HEK293 (cell line): ENCODE results near the gene AP2A1.
A peak's percentile ranks its signal among the peaks of the same experiment; 100 is the strongest.

Experiments
- HOXC10 ChIP-seq: sonication (generic); formaldehyde crosslinking; IDR thresholded peaks from 2 replicates; pipeline ENCODE4 v1.8.1; 2023; ENCODE audit warnings: mild to moderate bottlenecking, missing genetic modification reagents
- HOXD13 ChIP-seq: sonication (generic); formaldehyde crosslinking; IDR thresholded peaks from 2 replicates; pipeline ENCODE4 v1.8.0; 2022; ENCODE audit warnings: missing genetic modification reagents, borderline replicate concordance
- SCRT2 ChIP-seq: fragments of 450-650 bp; formaldehyde crosslinking; IDR thresholded peaks from 2 replicates; pipeline ENCODE4 v1.5.1; 2016; ENCODE audit warnings: missing biosample characterization, missing genetic modification characterization
- SP7 ChIP-seq: fragments of 450-650 bp; formaldehyde crosslinking; IDR thresholded peaks from 2 replicates; pipeline ENCODE4 v1.5.1; 2016; ENCODE audit warnings: missing biosample characterization, missing genetic modification characterization
- ZNF133 ChIP-seq: fragments of 450-650 bp; formaldehyde crosslinking; IDR thresholded peaks from 2 replicates; pipeline ENCODE4 v1.5.1; 2016; ENCODE audit warnings: missing biosample characterization, missing genetic modification characterization
- ZNF302 ChIP-seq: fragments of 450-650 bp; formaldehyde crosslinking; IDR thresholded peaks from 2 replicates; pipeline ENCODE4 v1.5.1; 2016; ENCODE audit warnings: missing biosample characterization, missing genetic modification characterization, low read depth
- ZNF341 ChIP-seq: fragments of 450-650 bp; formaldehyde crosslinking; IDR thresholded peaks from 2 replicates; pipeline ENCODE4; 2016; ENCODE audit warnings: low read depth, missing biosample characterization, missing genetic modification characterization
- ZNF426 ChIP-seq: fragments of 450-650 bp; formaldehyde crosslinking; IDR thresholded peaks from 2 replicates; pipeline ENCODE4 v1.5.1; 2017; ENCODE audit warnings: missing biosample characterization, missing genetic modification characterization, mild to moderate bottlenecking, inconsistent platforms, moderate library complexity
- ZNF514 ChIP-seq: fragments of 450-650 bp; formaldehyde crosslinking; IDR thresholded peaks from 2 replicates; pipeline ENCODE4 v1.5.1; 2016; ENCODE audit warnings: missing biosample characterization, missing genetic modification characterization
- ZNF555 ChIP-seq: fragments of 450-650 bp; formaldehyde crosslinking; conservative IDR thresholded peaks from 2 replicates; pipeline ENCODE4 v1.5.1; 2017; ENCODE audit warnings: missing biosample characterization, mild to moderate bottlenecking, missing genetic modification characterization, inconsistent platforms
- ZNF660 ChIP-seq: fragments of 450-650 bp; IDR thresholded peaks from 2 replicates; pipeline ENCODE4 v1.5.1; 2018; ENCODE audit warnings: missing biosample characterization, mild to moderate bottlenecking, missing genetic modification characterization
- ZXDB ChIP-seq: fragments of 450-650 bp; formaldehyde crosslinking; IDR thresholded peaks from 2 replicates; pipeline ENCODE4 v1.5.1; 2016; ENCODE audit warnings: missing biosample characterization, missing genetic modification characterization
- TF ChIP-seq, protein P1 (sequence below): fragments of 450-650 bp; formaldehyde crosslinking; IDR thresholded peaks from 2 replicates; pipeline ENCODE4 v1.5.1; 2016; ENCODE audit warnings: missing biosample characterization, missing genetic modification characterization
- TF ChIP-seq, protein P2 (sequence below): fragments of 450-650 bp; formaldehyde crosslinking; IDR thresholded peaks from 2 replicates; pipeline ENCODE4 v1.5.1; 2017; ENCODE audit warnings: missing biosample characterization, missing genetic modification characterization
- TF ChIP-seq, protein P3 (sequence below): fragments of 450-650 bp; formaldehyde crosslinking; IDR thresholded peaks from 2 replicates; pipeline ENCODE4 v1.5.1; 2016; ENCODE audit warnings: missing biosample characterization, missing genetic modification characterization
- TF ChIP-seq, protein P4 (sequence below): fragments of 450-650 bp; formaldehyde crosslinking; IDR thresholded peaks from 2 replicates; pipeline ENCODE4 v1.5.1; 2016; ENCODE audit warnings: missing biosample characterization, missing genetic modification characterization
- TF ChIP-seq, protein P5 (sequence below): fragments of 450-650 bp; formaldehyde crosslinking; IDR thresholded peaks from 2 replicates; pipeline ENCODE4 v1.5.1; 2016; ENCODE audit warnings: missing biosample characterization, missing genetic modification characterization
- TF ChIP-seq, protein P6 (sequence below): fragments of 450-650 bp; formaldehyde crosslinking; IDR thresholded peaks from 2 replicates; pipeline ENCODE4; 2016; ENCODE audit warnings: missing biosample characterization, missing genetic modification characterization
- TF ChIP-seq, protein P7 (sequence below): fragments of 450-650 bp; formaldehyde crosslinking; conservative IDR thresholded peaks from 2 replicates; pipeline ENCODE4 v1.5.1; 2016; ENCODE audit warnings: low read depth, missing biosample characterization, missing genetic modification characterization
- TF ChIP-seq, protein P8 (sequence below): fragments of 450-650 bp; formaldehyde crosslinking; IDR thresholded peaks from 2 replicates; pipeline ENCODE4 v1.5.1; 2016; ENCODE audit warnings: missing biosample characterization, missing genetic modification characterization
- TF ChIP-seq, protein P9 (sequence below): fragments of 450-650 bp; formaldehyde crosslinking; IDR thresholded peaks from 2 replicates; pipeline ENCODE4 v1.5.1; 2016; ENCODE audit warnings: missing biosample characterization, missing genetic modification characterization

Gene AP2A1

DNA sequence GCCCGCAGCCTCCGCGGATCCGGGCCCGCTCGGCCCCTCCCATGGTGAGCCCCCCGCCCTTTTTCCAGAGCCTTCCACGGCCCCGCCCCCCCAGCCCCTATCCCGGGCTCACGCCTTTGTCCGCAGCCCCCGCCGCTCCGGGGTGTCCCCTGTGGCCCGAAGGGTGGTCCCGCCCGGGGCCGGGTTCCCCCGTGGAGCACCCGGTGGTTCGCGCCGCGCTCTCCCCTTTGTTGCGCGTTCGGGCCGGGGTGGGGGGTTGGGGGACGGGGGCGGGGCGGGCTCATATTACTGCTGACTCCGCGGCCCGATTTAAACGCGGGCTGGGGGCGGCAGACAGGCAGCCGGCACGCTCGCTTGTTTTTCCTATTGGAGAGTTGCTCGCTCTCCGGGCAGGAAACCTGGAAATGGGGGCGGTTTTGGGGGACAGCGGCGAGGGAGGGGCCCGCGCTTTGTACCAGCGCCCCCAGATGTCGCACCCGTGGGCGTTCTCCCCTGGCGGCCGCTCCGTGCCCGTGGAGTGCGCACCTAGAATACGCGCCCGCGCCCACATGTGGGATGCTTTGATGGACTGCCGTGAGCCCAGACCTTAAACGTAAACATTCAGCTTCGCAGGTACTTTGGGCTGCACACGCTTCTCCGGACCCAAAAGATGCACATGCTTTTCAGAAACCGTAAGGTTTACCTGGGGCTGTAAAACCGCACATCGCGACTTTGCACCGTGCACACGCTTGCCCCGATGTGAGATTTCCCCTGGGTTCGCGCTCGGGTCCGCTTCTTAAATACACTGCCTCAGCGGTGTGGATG lies 84.9 kb downstream of the AP2A1 start (continued):
- TF ChIP-seq HOXD13 (CRISPR knock-in tag): no peak
- TF ChIP-seq, protein P1, sequence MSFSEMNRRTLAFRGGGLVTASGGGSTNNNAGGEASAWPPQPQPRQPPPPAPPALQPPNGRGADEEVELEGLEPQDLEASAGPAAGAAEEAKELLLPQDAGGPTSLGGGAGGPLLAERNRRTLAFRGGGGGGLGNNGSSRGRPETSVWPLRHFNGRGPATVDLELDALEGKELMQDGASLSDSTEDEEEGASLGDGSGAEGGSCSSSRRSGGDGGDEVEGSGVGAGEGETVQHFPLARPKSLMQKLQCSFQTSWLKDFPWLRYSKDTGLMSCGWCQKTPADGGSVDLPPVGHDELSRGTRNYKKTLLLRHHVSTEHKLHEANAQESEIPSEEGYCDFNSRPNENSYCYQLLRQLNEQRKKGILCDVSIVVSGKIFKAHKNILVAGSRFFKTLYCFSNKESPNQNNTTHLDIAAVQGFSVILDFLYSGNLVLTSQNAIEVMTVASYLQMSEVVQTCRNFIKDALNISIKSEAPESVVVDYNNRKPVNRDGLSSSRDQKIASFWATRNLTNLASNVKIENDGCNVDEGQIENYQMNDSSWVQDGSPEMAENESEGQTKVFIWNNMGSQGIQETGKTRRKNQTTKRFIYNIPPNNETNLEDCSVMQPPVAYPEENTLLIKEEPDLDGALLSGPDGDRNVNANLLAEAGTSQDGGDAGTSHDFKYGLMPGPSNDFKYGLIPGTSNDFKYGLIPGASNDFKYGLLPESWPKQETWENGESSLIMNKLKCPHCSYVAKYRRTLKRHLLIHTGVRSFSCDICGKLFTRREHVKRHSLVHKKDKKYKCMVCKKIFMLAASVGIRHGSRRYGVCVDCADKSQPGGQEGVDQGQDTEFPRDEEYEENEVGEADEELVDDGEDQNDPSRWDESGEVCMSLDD: peak; percentile 21; the same call in 1 of the 2 replicates
- TF ChIP-seq ZNF555 (tag by site-specific recombination): no peak
- TF ChIP-seq, protein P2, sequence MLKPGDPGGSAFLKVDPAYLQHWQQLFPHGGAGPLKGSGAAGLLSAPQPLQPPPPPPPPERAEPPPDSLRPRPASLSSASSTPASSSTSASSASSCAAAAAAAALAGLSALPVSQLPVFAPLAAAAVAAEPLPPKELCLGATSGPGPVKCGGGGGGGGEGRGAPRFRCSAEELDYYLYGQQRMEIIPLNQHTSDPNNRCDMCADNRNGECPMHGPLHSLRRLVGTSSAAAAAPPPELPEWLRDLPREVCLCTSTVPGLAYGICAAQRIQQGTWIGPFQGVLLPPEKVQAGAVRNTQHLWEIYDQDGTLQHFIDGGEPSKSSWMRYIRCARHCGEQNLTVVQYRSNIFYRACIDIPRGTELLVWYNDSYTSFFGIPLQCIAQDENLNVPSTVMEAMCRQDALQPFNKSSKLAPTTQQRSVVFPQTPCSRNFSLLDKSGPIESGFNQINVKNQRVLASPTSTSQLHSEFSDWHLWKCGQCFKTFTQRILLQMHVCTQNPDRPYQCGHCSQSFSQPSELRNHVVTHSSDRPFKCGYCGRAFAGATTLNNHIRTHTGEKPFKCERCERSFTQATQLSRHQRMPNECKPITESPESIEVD (tag by site-specific recombination): no peak
- TF ChIP-seq ZXDB (tag by site-specific recombination): 0 out of 2 replicates have a peak, but pooled peaks have one; percentile 37
- TF ChIP-seq ZNF133 (tag by site-specific recombination): no peak
- TF ChIP-seq, protein P3, sequence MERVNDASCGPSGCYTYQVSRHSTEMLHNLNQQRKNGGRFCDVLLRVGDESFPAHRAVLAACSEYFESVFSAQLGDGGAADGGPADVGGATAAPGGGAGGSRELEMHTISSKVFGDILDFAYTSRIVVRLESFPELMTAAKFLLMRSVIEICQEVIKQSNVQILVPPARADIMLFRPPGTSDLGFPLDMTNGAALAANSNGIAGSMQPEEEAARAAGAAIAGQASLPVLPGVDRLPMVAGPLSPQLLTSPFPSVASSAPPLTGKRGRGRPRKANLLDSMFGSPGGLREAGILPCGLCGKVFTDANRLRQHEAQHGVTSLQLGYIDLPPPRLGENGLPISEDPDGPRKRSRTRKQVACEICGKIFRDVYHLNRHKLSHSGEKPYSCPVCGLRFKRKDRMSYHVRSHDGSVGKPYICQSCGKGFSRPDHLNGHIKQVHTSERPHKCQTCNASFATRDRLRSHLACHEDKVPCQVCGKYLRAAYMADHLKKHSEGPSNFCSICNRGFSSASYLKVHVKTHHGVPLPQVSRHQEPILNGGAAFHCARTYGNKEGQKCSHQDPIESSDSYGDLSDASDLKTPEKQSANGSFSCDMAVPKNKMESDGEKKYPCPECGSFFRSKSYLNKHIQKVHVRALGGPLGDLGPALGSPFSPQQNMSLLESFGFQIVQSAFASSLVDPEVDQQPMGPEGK (tag by site-specific recombination): peak; percentile 44; the same call in 1 of the 2 replicates
- TF ChIP-seq, protein P4, sequence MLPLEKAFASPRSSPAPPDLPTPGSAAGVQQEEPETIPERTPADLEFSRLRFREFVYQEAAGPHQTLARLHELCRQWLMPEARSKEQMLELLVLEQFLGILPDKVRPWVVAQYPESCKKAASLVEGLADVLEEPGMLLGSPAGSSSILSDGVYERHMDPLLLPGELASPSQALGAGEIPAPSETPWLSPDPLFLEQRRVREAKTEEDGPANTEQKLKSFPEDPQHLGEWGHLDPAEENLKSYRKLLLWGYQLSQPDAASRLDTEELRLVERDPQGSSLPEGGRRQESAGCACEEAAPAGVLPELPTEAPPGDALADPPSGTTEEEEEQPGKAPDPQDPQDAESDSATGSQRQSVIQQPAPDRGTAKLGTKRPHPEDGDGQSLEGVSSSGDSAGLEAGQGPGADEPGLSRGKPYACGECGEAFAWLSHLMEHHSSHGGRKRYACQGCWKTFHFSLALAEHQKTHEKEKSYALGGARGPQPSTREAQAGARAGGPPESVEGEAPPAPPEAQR: no peak
- TF ChIP-seq, protein P5, sequence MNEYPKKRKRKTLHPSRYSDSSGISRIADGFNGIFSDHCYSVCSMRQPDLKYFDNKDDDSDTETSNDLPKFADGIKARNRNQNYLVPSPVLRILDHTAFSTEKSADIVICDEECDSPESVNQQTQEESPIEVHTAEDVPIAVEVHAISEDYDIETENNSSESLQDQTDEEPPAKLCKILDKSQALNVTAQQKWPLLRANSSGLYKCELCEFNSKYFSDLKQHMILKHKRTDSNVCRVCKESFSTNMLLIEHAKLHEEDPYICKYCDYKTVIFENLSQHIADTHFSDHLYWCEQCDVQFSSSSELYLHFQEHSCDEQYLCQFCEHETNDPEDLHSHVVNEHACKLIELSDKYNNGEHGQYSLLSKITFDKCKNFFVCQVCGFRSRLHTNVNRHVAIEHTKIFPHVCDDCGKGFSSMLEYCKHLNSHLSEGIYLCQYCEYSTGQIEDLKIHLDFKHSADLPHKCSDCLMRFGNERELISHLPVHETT (tag by site-specific recombination): no peak
- TF ChIP-seq ZNF302 (tag by site-specific recombination): no peak
- TF ChIP-seq ZNF341 (tag by site-specific recombination): no peak; the same call in 1 of the 2 replicates
- no peak for TF ChIP-seq HOXC10
- no peak for TF ChIP-seq ZNF514 (tag by site-specific recombination)
- TF ChIP-seq, protein P6, sequence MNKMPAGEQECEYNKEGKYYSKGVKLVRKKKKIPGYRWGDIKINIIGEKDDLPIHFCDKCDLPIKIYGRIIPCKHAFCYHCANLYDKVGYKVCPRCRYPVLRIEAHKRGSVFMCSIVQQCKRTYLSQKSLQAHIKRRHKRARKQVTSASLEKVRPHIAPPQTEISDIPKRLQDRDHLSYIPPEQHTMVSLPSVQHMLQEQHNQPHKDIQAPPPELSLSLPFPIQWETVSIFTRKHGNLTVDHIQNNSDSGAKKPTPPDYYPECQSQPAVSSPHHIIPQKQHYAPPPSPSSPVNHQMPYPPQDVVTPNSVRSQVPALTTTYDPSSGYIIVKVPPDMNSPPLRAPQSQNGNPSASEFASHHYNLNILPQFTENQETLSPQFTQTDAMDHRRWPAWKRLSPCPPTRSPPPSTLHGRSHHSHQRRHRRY (tag by site-specific recombination): no peak
- TF ChIP-seq SCRT2: no peak
- no peak for TF ChIP-seq SP7
- no peak for TF ChIP-seq ZNF426 (tag by site-specific recombination)
- no peak for TF ChIP-seq ZNF660 (tag by site-specific recombination)
- TF ChIP-seq, protein P7, sequence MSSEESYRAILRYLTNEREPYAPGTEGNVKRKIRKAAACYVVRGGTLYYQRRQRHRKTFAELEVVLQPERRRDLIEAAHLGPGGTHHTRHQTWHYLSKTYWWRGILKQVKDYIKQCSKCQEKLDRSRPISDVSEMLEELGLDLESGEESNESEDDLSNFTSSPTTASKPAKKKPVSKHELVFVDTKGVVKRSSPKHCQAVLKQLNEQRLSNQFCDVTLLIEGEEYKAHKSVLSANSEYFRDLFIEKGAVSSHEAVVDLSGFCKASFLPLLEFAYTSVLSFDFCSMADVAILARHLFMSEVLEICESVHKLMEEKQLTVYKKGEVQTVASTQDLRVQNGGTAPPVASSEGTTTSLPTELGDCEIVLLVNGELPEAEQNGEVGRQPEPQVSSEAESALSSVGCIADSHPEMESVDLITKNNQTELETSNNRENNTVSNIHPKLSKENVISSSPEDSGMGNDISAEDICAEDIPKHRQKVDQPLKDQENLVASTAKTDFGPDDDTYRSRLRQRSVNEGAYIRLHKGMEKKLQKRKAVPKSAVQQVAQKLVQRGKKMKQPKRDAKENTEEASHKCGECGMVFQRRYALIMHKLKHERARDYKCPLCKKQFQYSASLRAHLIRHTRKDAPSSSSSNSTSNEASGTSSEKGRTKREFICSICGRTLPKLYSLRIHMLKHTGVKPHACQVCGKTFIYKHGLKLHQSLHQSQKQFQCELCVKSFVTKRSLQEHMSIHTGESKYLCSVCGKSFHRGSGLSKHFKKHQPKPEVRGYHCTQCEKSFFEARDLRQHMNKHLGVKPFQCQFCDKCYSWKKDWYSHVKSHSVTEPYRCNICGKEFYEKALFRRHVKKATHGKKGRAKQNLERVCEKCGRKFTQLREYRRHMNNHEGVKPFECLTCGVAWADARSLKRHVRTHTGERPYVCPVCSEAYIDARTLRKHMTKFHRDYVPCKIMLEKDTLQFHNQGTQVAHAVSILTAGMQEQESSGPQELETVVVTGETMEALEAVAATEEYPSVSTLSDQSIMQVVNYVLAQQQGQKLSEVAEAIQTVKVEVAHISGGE (tag by site-specific recombination): 0 out of 2 replicates have a peak, but pooled peaks have one; percentile 37
- TF ChIP-seq, protein P8, sequence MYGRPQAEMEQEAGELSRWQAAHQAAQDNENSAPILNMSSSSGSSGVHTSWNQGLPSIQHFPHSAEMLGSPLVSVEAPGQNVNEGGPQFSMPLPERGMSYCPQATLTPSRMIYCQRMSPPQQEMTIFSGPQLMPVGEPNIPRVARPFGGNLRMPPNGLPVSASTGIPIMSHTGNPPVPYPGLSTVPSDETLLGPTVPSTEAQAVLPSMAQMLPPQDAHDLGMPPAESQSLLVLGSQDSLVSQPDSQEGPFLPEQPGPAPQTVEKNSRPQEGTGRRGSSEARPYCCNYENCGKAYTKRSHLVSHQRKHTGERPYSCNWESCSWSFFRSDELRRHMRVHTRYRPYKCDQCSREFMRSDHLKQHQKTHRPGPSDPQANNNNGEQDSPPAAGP (tag by site-specific recombination): no peak
- TF ChIP-seq, protein P9, sequence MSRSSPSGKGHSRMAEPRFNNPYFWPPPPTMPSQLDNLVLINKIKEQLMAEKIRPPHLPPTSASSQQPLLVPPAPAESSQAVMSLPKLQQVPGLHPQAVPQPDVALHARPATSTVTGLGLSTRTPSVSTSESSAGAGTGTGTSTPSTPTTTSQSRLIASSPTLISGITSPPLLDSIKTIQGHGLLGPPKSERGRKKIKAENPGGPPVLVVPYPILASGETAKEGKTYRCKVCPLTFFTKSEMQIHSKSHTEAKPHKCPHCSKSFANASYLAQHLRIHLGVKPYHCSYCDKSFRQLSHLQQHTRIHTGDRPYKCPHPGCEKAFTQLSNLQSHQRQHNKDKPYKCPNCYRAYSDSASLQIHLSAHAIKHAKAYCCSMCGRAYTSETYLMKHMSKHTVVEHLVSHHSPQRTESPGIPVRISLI (tag by site-specific recombination): no peak
